CD4-positive, alpha-beta T cell (primary cell): ENCODE data around the gene SSTR5. TPM values are rescaled to one million over a fixed set of nuclear protein-coding genes. Genes with fewer than 3 reads are reported as not detected.
"Not testable (repeated sequence)": the region's sequence is repeated elsewhere in the genome, so short reads cannot be mapped to it uniquely, and the experiment has no call there.

Experiments used
- ATAC-seq: fragments of 200-7000 bp; cut with Tn5 transposase; one replicate; pipeline ENCODE4 v1.10.0; 2022; ENCODE audit warnings: mild to moderate bottlenecking; ENCODE audit not compliant: poor library complexity
- CTCF ChIA-PET: fragments of 350-600 bp; sonication (Branson Sonifier 250); formaldehyde crosslinking; loops from one replicate; lab custom pipeline; 2021; ENCODE audit warnings: antibody characterized with exemption, inconsistent platforms; lab: Charles Lee
- POLR2A ChIA-PET: fragments of 350-600 bp; sonication (Branson Sonifier 250); formaldehyde crosslinking; loops from one replicate; lab custom pipeline; 2021; ENCODE audit warnings: antibody characterized with exemption, inconsistent platforms; lab: Charles Lee
- DNase-seq, 14 experiments: peaks; one replicate each; pipeline ENCODE4 v3.0.0-alpha.2; 2013 to 2020; ENCODE audit warnings: mixed read lengths in 2 of 14
- H3K27ac ChIP-seq, 2 donors: one replicate each; pipeline versions ENCODE4 v1.5.1 to v1.7.0; 2013; ENCODE audit warnings: low read length in 2 of 2, low read depth in 1 of 2, mild to moderate bottlenecking in 1 of 2
- H3K27me3 ChIP-seq, 2 experiments: 1 replicate in 1 of 2; 2 replicates in 1 of 2; pipeline versions ENCODE4 v1.6.1 to v1.7.0; 2013; ENCODE audit warnings: low read length in 2 of 2, control low read depth in 1 of 2, mild to moderate bottlenecking in 1 of 2, moderate library complexity in 1 of 2; ENCODE audit not compliant: insufficient read depth in 2 of 2, control insufficient read depth in 1 of 2
- H3K36me3 ChIP-seq: one replicate; pipeline ENCODE4 v1.6.1; 2013; ENCODE audit warnings: low read length, control low read depth; ENCODE audit not compliant: insufficient read depth
- H3K4me1 ChIP-seq: one replicate; pipeline ENCODE4 v1.6.1; 2013; ENCODE audit warnings: low read length, control low read depth; ENCODE audit not compliant: insufficient read depth
- H3K4me3 ChIP-seq: one replicate; pipeline ENCODE4 v1.5.1; 2013; ENCODE audit warnings: mild to moderate bottlenecking, low read length, moderate library complexity
- H3K9me3 ChIP-seq, 2 experiments: 1 replicate in 1 of 2; 2 replicates in 1 of 2; pipeline versions ENCODE4 v1.6.1 to v1.7.0; 2013; ENCODE audit warnings: low read length in 2 of 2, mild to moderate bottlenecking in 2 of 2, control low read depth in 1 of 2, moderate library complexity in 1 of 2; ENCODE audit not compliant: control insufficient read depth in 1 of 2, insufficient read depth in 1 of 2
- H3K27ac Mint-ChIP-seq: one replicate; pipeline ENCODE4 v1.8.0; 2020; ENCODE audit warnings: mixed read lengths
- H3K27me3 Mint-ChIP-seq: one replicate; pipeline ENCODE4 v1.8.0; 2021; ENCODE audit warnings: mixed read lengths
- H3K36me3 Mint-ChIP-seq: one replicate; pipeline ENCODE4 v1.8.0; 2021; ENCODE audit warnings: low read depth, mixed read lengths
- H3K4me1 Mint-ChIP-seq: one replicate; pipeline ENCODE4 v1.8.0; 2021; ENCODE audit warnings: low read depth, mixed read lengths
- H3K4me3 Mint-ChIP-seq: one replicate; pipeline ENCODE4 v1.8.0; 2020; ENCODE audit warnings: mild to moderate bottlenecking, mixed read lengths
- H3K9me3 Mint-ChIP-seq: one replicate; pipeline ENCODE4 v1.8.0; 2020; ENCODE audit warnings: mixed read lengths
- intact Hi-C, 2 experiments: fragments of 100-400 bp; cut with DNase I in 1 of 2; cut with micrococcal nuclease in 1 of 2; formaldehyde crosslinking; loops; one replicate each; pipeline versions ENCODE4 v1.15.1 to v1.9.0; 2023 to 2025; cut with DNase I, micrococcal nuclease
- polyA plus RNA-seq, 2 donors: library from polyadenylated mRNA; unstranded; fragments of 120-200 nt; gene quantifications; one replicate each; pipeline ENCODE4 v1.2.1, GENCODE V29; 2013
- total RNA-seq, 174 experiments: library from RNA in 2 of 174; stranded (reverse) in 2 of 174; gene quantifications; one replicate each; pipeline ENCODE4 v1.2.3 and lab custom pipeline; 2021 to 2026
- TF ChIP-seq, protein P1 (sequence below): fragments of 200-600 bp; IDR thresholded peaks from one replicate; pipeline ENCODE4 v1.8.0; 2022; ENCODE audit warnings: antibody characterized with exemption, mild to moderate bottlenecking

Gene SSTR5
- not detected for total RNA-seq
- not detected for polyA plus RNA-seq (2013, experiment 1 of 2)
- not detected for polyA plus RNA-seq (2013, experiment 2 of 2)
- total RNA-seq (lab: John Stamatoyannopoulos, UW), result 0 to 0.14 (median 0) reads per million in 172 experiments

GRCh38 chr16:1072526-1073261 is at the start of gene SSTR5:
Gene SSTR5, plus strand, starts transcription at chr16:1072747. Its CDS starts 6,122 bp downstream, at chr16:1078869.
- Histone ChIP-seq H3K27me3 (peaks cover 36 to 58% of the 10 kb centered on the region in 2 experiments), H3K4me3 (no peak within 1 kb of the TSS), H3K9me3 (peaks cover 0 to 56% of the 10 kb centered on the region in 2 experiments), H3K4me1 (no peaks in the 10 kb centered on the region), H3K27ac (no peak within 1 kb of the TSS), H3K36me3 (no peaks in the 10 kb centered on the region)
- Mint-ChIP-seq H3K27me3 (peaks cover 19% of the 10 kb centered on the region), H3K36me3 (no peaks in the 10 kb centered on the region), H3K27ac (no peak within 1 kb of the TSS), H3K4me3 (no peak within 1 kb of the TSS), H3K9me3 (no peaks in the 10 kb centered on the region), H3K4me1 (no peaks in the 10 kb centered on the region)
- ATAC-seq, result no peak
- intact Hi-C loops, result no loop called here
- DNase-seq, result no peak
- CTCF ChIA-PET, result no interaction called here
- POLR2A ChIA-PET, result no interaction called here
- TF ChIP-seq, protein P1, sequence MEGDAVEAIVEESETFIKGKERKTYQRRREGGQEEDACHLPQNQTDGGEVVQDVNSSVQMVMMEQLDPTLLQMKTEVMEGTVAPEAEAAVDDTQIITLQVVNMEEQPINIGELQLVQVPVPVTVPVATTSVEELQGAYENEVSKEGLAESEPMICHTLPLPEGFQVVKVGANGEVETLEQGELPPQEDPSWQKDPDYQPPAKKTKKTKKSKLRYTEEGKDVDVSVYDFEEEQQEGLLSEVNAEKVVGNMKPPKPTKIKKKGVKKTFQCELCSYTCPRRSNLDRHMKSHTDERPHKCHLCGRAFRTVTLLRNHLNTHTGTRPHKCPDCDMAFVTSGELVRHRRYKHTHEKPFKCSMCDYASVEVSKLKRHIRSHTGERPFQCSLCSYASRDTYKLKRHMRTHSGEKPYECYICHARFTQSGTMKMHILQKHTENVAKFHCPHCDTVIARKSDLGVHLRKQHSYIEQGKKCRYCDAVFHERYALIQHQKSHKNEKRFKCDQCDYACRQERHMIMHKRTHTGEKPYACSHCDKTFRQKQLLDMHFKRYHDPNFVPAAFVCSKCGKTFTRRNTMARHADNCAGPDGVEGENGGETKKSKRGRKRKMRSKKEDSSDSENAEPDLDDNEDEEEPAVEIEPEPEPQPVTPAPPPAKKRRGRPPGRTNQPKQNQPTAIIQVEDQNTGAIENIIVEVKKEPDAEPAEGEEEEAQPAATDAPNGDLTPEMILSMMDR, result no peak

GRCh38 chr16:1024138-1024537 is 48.4 kb upstream of the SSTR5 start:
- Mint-ChIP-seq H3K27ac (no peak overlapping the region), H3K27me3 (no peaks in the 10 kb centered on the region), H3K36me3 (no peaks in the 10 kb centered on the region), H3K9me3 (no peaks in the 10 kb centered on the region), H3K4me3 (no peak overlapping the region), H3K4me1 (no peaks in the 10 kb centered on the region)
- no peak for DNase-seq
- Histone ChIP-seq H3K27me3 (peaks cover 0 to 12% of the 10 kb centered on the region in 2 experiments), H3K4me1 (no peaks in the 10 kb centered on the region), H3K4me3 (no peak overlapping the region), H3K27ac (no peak overlapping the region), H3K36me3 (no peaks in the 10 kb centered on the region), H3K9me3 (peaks cover 0 to 10% of the 10 kb centered on the region in 2 experiments)
- TF ChIP-seq, protein P1, result no peak
- intact Hi-C loops, result no loop called here
- CTCF ChIA-PET, result no interaction called here
- POLR2A ChIA-PET, result no interaction called here
- ATAC-seq, result no peak

GRCh38 chr16:1025183-1025809 is 47.3 kb upstream of the SSTR5 start:
- H3K36me3 ChIP-seq, H3K4me1 ChIP-seq, CTCF ChIA-PET, H3K36me3 Mint-ChIP-seq, H3K9me3 Mint-ChIP-seq, H3K4me3 Mint-ChIP-seq, H3K27me3 Mint-ChIP-seq, H3K4me3 ChIP-seq, H3K27ac Mint-ChIP-seq, intact Hi-C loops, ATAC-seq, POLR2A ChIA-PET, H3K4me1 Mint-ChIP-seq, H3K27ac ChIP-seq: not testable (repeated sequence)
- Histone ChIP-seq H3K27me3 (peaks cover 0 to 12% of the 10 kb centered on the region in 2 experiments), H3K9me3 (peaks cover 0 to 12% of the 10 kb centered on the region in 2 experiments)
- peak in 2 of 14 experiments; percentile 9 to 53 for DNase-seq
